Upper lobe of left lung (tissue), 6 donors: ENCODE results near the gene RIPPLY3. TPM values are rescaled to one million over a fixed set of nuclear protein-coding genes. Genes with fewer than 3 reads are reported as not detected.

Source experiments
- ATAC-seq, 2 donors: fragments of 200-7000 bp; cut with Tn5 transposase; one replicate each; pipeline ENCODE4 v1.9.1; 2022; ENCODE audit warnings: mild to moderate bottlenecking in 2 of 2, moderate library complexity in 2 of 2; ENCODE audit not compliant: low FRiP score in 2 of 2
- DNase-seq, 2 donors: peaks; one replicate each; pipeline ENCODE4 v3.0.0-alpha.2; 2019 to 2020
- H3K27ac ChIP-seq, 4 donors: fragments of 200-600 bp; sonication (generic); one replicate each; pipeline ENCODE4 v1.5.1; 2016 to 2019
- H3K27me3 ChIP-seq, 4 donors: fragments of 200-600 bp; sonication (generic); one replicate each; pipeline ENCODE4 v1.5.1; 2017 to 2019
- H3K36me3 ChIP-seq, 4 donors: fragments of 200-600 bp; sonication (generic); one replicate each; pipeline ENCODE4 v1.5.1; 2016 to 2019
- H3K4me1 ChIP-seq, 4 donors: fragments of 200-600 bp; sonication (generic); one replicate each; pipeline ENCODE4 v1.5.1; 2018 to 2019
- H3K4me3 ChIP-seq, 4 donors: fragments of 200-600 bp; sonication (generic); one replicate each; pipeline ENCODE4 v1.5.1; 2017 to 2019; ENCODE audit warnings: mild to moderate bottlenecking in 2 of 4, moderate library complexity in 1 of 4
- H3K9me3 ChIP-seq, 4 donors: fragments of 200-600 bp; sonication (generic); one replicate each; pipeline ENCODE4 v1.5.1; 2018 to 2019
- EP300 ChIP-seq, 4 donors: sonication (generic); formaldehyde crosslinking; IDR thresholded peaks; one replicate each; pipeline ENCODE4 v1.5.1; 2017; ENCODE audit warnings: antibody characterized with exemption in 4 of 4, control low read depth in 2 of 4
- POLR2A ChIP-seq, 4 donors: fragments of 450-650 bp; IDR thresholded peaks; one replicate each; pipeline ENCODE4 v1.5.1; 2016 to 2017; ENCODE audit warnings: antibody characterized with exemption in 4 of 4, mild to moderate bottlenecking in 2 of 4
- POLR2AphosphoS5 ChIP-seq, 2 donors: sonication (generic); formaldehyde crosslinking; IDR thresholded peaks; one replicate each; pipeline ENCODE4 v1.5.1; 2017; ENCODE audit warnings: antibody characterized with exemption in 2 of 2
- whole genome bisulfite sequencing, 2 donors: methylation state at CpG; one replicate each; pipeline ENCODE4 v1.1.5; 2017 to 2018; 5-methylcytosine and 5-hydroxymethylcytosine counted together
- total RNA-seq, 6 donors: library from RNA; depleted of rRNA in 4 of 6; stranded (reverse); fragments of >200 nt in 4 of 6; gene quantifications; one replicate each; pipeline versions ENCODE4 v1.1.0 to v1.2.1, GENCODE V29; 2016 to 2021
- TF ChIP-seq, protein P1 (sequence below), 6 experiments: fragments of 450-650 bp in 4 of 6; fragments of 200-600 bp in 2 of 6; sonication (generic) in 2 of 6; IDR thresholded peaks; one replicate each; pipeline ENCODE4 v1.5.1; 2016 to 2019; ENCODE audit warnings: antibody characterized with exemption in 6 of 6
- donor health status: DM: no; HTN: no; CAD: no; lungs with moderate emphysema.
- donor health status: DM: no; HTN: yes; CAD: no; lungs with severe emphysema.

RIPPLY3 gene
- total RNA-seq, 6 donors from 2014 or later = 0.11 to 1.5 (median 0.66) TPM; not detected in 2

- peaks cover 0 to 3% (median under 1%) of the 10 kb centered on the region in 4 donors for H3K4me1 ChIP-seq
- ATAC-seq = no peak
- no peak overlapping the region for H3K27ac ChIP-seq
- DNase-seq = no peak
- WGBS, 2 donors = 70 to 86% methylated on average over 2 of the region's 2 CpGs
- no peak overlapping the region for H3K4me3 ChIP-seq
- H3K27me3 ChIP-seq = no peaks in the 10 kb centered on the region
- H3K9me3 ChIP-seq = no peaks in the 10 kb centered on the region
- no peaks in the 10 kb centered on the region for H3K36me3 ChIP-seq
- no peak for TF ChIP-seq EP300 (IDR thresholded peaks at IDR 0.05)
- no peak for TF ChIP-seq POLR2AphosphoS5 (IDR thresholded peaks at IDR 0.05)
- TF ChIP-seq POLR2A (IDR thresholded peaks at IDR 0.05) = no peak
- TF ChIP-seq, protein P1, sequence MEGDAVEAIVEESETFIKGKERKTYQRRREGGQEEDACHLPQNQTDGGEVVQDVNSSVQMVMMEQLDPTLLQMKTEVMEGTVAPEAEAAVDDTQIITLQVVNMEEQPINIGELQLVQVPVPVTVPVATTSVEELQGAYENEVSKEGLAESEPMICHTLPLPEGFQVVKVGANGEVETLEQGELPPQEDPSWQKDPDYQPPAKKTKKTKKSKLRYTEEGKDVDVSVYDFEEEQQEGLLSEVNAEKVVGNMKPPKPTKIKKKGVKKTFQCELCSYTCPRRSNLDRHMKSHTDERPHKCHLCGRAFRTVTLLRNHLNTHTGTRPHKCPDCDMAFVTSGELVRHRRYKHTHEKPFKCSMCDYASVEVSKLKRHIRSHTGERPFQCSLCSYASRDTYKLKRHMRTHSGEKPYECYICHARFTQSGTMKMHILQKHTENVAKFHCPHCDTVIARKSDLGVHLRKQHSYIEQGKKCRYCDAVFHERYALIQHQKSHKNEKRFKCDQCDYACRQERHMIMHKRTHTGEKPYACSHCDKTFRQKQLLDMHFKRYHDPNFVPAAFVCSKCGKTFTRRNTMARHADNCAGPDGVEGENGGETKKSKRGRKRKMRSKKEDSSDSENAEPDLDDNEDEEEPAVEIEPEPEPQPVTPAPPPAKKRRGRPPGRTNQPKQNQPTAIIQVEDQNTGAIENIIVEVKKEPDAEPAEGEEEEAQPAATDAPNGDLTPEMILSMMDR (IDR thresholded peaks at IDR 0.05) = no peak
Measured at GRCh38 chr21:37055271-37055855, 48.9 kb downstream of the RIPPLY3 start.

GRCh38 chr21:37057614-37058013 is 51.1 kb downstream of the RIPPLY3 start:
- no peaks in the 10 kb centered on the region for H3K9me3 ChIP-seq
- no peak overlapping the region for H3K4me3 ChIP-seq
- H3K4me1 ChIP-seq = peaks cover 0 to 8% (median 2%) of the 10 kb centered on the region in 4 donors
- ATAC-seq = no peak
- no peaks in the 10 kb centered on the region for H3K36me3 ChIP-seq
- H3K27ac ChIP-seq = no peak overlapping the region
- no peak for DNase-seq
- no peaks in the 10 kb centered on the region for H3K27me3 ChIP-seq
- TF ChIP-seq POLR2A (IDR thresholded peaks at IDR 0.05) (no peak), POLR2AphosphoS5 (IDR thresholded peaks at IDR 0.05) (no peak), EP300 (IDR thresholded peaks at IDR 0.05) (no peak)
- TF ChIP-seq, protein P1 (IDR thresholded peaks at IDR 0.05) = no peak
- 90 to 93% methylated on average over 7 of the region's 7 CpGs for whole genome bisulfite sequencing, 2 donors

- H3K4me1 ChIP-seq = peaks cover 0 to 8% (median 2%) of the 10 kb centered on the region in 4 donors
- WGBS, 2 donors = 53 to 54% methylated on average over 2 of the region's 2 CpGs
- no peak overlapping the region for H3K27ac ChIP-seq
- no peaks in the 10 kb centered on the region for H3K36me3 ChIP-seq
- no peaks in the 10 kb centered on the region for H3K27me3 ChIP-seq
- no peaks in the 10 kb centered on the region for H3K9me3 ChIP-seq
- TF ChIP-seq POLR2AphosphoS5 (IDR thresholded peaks at IDR 0.05) = no peak
- TF ChIP-seq EP300 (IDR thresholded peaks at IDR 0.05) = no peak
- TF ChIP-seq POLR2A (IDR thresholded peaks at IDR 0.05) = no peak
- TF ChIP-seq, protein P1 (IDR thresholded peaks at IDR 0.05) = no peak
- DNase-seq (no peak), ATAC-seq (peak in 1 of 2 donors; percentile 45)
- H3K4me3 ChIP-seq = no peak overlapping the region
Measured at GRCh38 chr21:37058261-37058660, 51.8 kb downstream of the RIPPLY3 start.

DNA sequence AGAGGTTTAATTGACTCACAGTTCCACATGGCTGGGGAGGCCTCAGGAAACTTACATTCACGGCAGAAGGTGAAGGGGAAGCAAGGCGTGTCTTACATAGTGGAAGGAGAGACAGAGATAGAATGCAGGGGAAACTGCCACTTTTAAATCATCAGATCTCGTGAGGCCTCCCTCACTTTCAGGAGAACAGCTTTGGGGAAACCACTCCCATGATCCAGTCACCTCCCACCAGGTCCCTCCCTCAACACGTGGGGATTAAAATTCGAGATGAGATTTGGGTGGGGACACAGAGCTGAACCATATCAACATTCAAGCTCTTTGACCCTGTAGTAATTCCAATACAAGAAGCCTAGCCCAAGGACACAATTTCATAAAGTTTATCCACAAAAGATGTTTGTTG is 52.7 kb downstream of the RIPPLY3 start:
- Histone ChIP-seq H3K4me3 (no peak overlapping the region), H3K27ac (no peak overlapping the region), H3K4me1 (peaks cover 0 to 8% (median 2%) of the 10 kb centered on the region in 4 donors), H3K9me3 (no peaks in the 10 kb centered on the region), H3K27me3 (no peaks in the 10 kb centered on the region), H3K36me3 (no peaks in the 10 kb centered on the region)
- TF ChIP-seq, protein P1 (IDR thresholded peaks at IDR 0.05) = no peak
- no peak for TF ChIP-seq EP300 (IDR thresholded peaks at IDR 0.05)
- no peak for TF ChIP-seq POLR2AphosphoS5 (IDR thresholded peaks at IDR 0.05)
- no peak for TF ChIP-seq POLR2A (IDR thresholded peaks at IDR 0.05)
- DNase-seq (no peak), ATAC-seq (no peak)
- WGBS, 2 donors = 65 to 83% methylated on average over 5 of the region's 5 CpGs

DNA sequence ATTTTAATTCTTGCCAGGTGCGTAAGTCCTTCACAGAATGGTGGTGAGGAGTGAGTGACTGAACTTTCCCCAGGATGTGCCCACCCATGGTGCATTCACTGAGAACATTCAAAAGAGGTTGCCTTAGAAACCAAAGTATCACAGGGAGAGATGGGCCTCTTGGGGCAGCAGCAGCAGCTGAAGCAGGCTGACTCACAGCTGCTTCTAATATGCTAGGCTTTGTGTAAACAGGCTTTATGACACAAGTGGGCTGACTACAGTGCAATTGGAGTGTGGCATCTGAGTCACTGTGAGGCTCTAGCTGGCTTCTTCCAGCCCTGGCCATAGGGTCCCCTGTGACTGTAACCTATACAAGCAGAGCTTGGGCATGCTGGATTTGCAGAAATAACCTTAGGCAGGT is 53.8 kb downstream of the RIPPLY3 start:
- Histone ChIP-seq H3K27me3 (no peaks in the 10 kb centered on the region), H3K36me3 (peaks cover 0 to 4% (median under 1%) of the 10 kb centered on the region in 4 donors), H3K27ac (no peak overlapping the region), H3K9me3 (no peaks in the 10 kb centered on the region), H3K4me1 (peaks cover 0 to 8% (median 2%) of the 10 kb centered on the region in 4 donors), H3K4me3 (no peak overlapping the region)
- DNase-seq (peak in 1 of 2 donors; percentile 75), ATAC-seq (peak; percentile 89 to 90)
- 93 to 100% methylated on average over 1 of the region's 1 CpG for WGBS, 2 donors
- TF ChIP-seq POLR2A (IDR thresholded peaks at IDR 0.05) (no peak), POLR2AphosphoS5 (IDR thresholded peaks at IDR 0.05) (peak in 1 of 2 donors; percentile 31), EP300 (IDR thresholded peaks at IDR 0.05) (no peak)
- TF ChIP-seq, protein P1 (IDR thresholded peaks at IDR 0.05) = no peak
